IMR-90 (cell line): Measurements from ENCODE around the gene LILRB2. TPM values are rescaled to one million over a fixed set of nuclear protein-coding genes. Genes with fewer than 3 reads are reported as not detected.

Experiments used
- ATAC-seq: fragments of 200-7000 bp; cut with Tn5 transposase; 2 replicates; pipeline ENCODE4 v1.9.1; 2020; ENCODE audit warnings: low read depth, mild to moderate bottlenecking, moderate library complexity
- BruUV-seq: library from RNA; stranded (reverse); fragments of 400-500 nt; replicated peaks from 2 replicates; lab custom pipeline; 2021; lab: Mats Ljungman, UMichigan
- CTCF ChIA-PET: fragments of 300-600 bp; formaldehyde crosslinking; extraction: SDS; loops from one replicate; lab custom pipeline; 2021; ENCODE audit warnings: antibody characterized with exemption; lab: Yijun Ruan, JAX
- POLR2A ChIA-PET: fragments of 300-600 bp; sonication (Branson Sonifier 250); formaldehyde crosslinking; loops from one replicate; lab custom pipeline; 2022; ENCODE audit warnings: antibody characterized with exemption; ENCODE audit not compliant: unreplicated experiment; lab: Charles Lee
- DNase-seq: peaks from one replicate; pipeline ENCODE4 v3.0.0; 2013
- H2AFZ ChIP-seq: replicated peaks from 2 replicates; pipeline ENCODE3; 2013; ENCODE audit warnings: low read length, mild to moderate bottlenecking; ENCODE audit not compliant: poor library complexity
- H2AK5ac ChIP-seq: 2 replicates; pipeline ENCODE4 v1.6.1; 2013; ENCODE audit warnings: low read depth, low read length, inconsistent platforms
- H2AK9ac ChIP-seq: replicated peaks from 2 replicates; pipeline ENCODE3; 2013; ENCODE audit warnings: mild to moderate bottlenecking, low read depth, low read length, moderate library complexity; ENCODE audit not compliant: poor library complexity
- H2BK120ac ChIP-seq: 2 replicates; pipeline ENCODE4 v1.6.1; 2013; ENCODE audit warnings: low read depth, low read length, inconsistent platforms
- H2BK15ac ChIP-seq: 3 replicates; pipeline ENCODE4 v1.6.1; 2013; ENCODE audit warnings: low read depth, low read length, inconsistent platforms
- H2BK20ac ChIP-seq: 2 replicates; pipeline ENCODE4 v1.6.1; 2013; ENCODE audit warnings: low read depth, mild to moderate bottlenecking, inconsistent platforms, low read length, moderate library complexity
- H2BK5ac ChIP-seq: 2 replicates; pipeline ENCODE4 v1.6.1; 2013; ENCODE audit warnings: mild to moderate bottlenecking, low read depth, low read length, inconsistent platforms; ENCODE audit not compliant: poor library complexity, severe bottlenecking
- H3K14ac ChIP-seq: replicated peaks from 2 replicates; pipeline ENCODE4 v1.6.1; 2013; ENCODE audit warnings: low read depth, low read length, inconsistent platforms
- H3K18ac ChIP-seq: 2 replicates; pipeline ENCODE4 v1.6.1; 2013; ENCODE audit warnings: low read depth, low read length, control low read depth
- H3K23ac ChIP-seq: 2 replicates; pipeline ENCODE4 v1.6.1; 2013; ENCODE audit warnings: low read depth, low read length, inconsistent platforms
- H3K27ac ChIP-seq: 2 replicates; pipeline ENCODE4 v1.5.1; 2013; ENCODE audit warnings: mild to moderate bottlenecking, control low read depth, low read length; ENCODE audit not compliant: insufficient read depth
- H3K27me3 ChIP-seq: 2 replicates; pipeline ENCODE4 v1.6.1; 2013; ENCODE audit warnings: low read length; ENCODE audit not compliant: control insufficient read depth, insufficient read depth
- H3K36me3 ChIP-seq: 2 replicates; pipeline ENCODE4 v1.6.1; 2013; ENCODE audit warnings: low read length, mixed read lengths; ENCODE audit not compliant: control insufficient read depth, insufficient read depth
- H3K4ac ChIP-seq: 2 replicates; pipeline ENCODE4 v1.6.1; 2013; ENCODE audit warnings: low read depth, low read length, inconsistent platforms
- H3K4me1 ChIP-seq: 2 replicates; pipeline ENCODE4 v1.6.1; 2013; ENCODE audit warnings: low read length, mixed read lengths; ENCODE audit not compliant: control insufficient read depth, insufficient read depth
- H3K4me2 ChIP-seq: 2 replicates; pipeline ENCODE4 v1.6.1; 2013; ENCODE audit warnings: low read depth, mild to moderate bottlenecking, control low read depth, low read length, moderate library complexity
- H3K4me3 ChIP-seq: 2 replicates; pipeline ENCODE4 v1.5.1; 2013; ENCODE audit warnings: low read depth, mild to moderate bottlenecking, control low read depth, low read length, moderate library complexity; ENCODE audit not compliant: insufficient read depth
- H3K56ac ChIP-seq: 2 replicates; pipeline ENCODE4 v1.6.1; 2013; ENCODE audit warnings: low read length, inconsistent platforms; ENCODE audit not compliant: insufficient read depth; ENCODE audit errors: extremely low read depth
- H3K79me1 ChIP-seq, 2 experiments: 2 replicates each; pipeline ENCODE4 v1.6.1; 2013; ENCODE audit warnings: low read length in 2 of 2, inconsistent platforms in 1 of 2, low read depth in 1 of 2
- H3K9ac ChIP-seq: 2 replicates; pipeline ENCODE4 v1.6.1; 2013; ENCODE audit warnings: low read depth, low read length, control low read depth
- H3K9me1 ChIP-seq: 2 replicates; pipeline ENCODE4 v1.6.1; 2013; ENCODE audit warnings: low read length, inconsistent platforms; ENCODE audit not compliant: insufficient read depth
- H3K9me3 ChIP-seq: 2 replicates; pipeline ENCODE4 v1.6.1; 2013; ENCODE audit warnings: low read length; ENCODE audit not compliant: control insufficient read depth, insufficient read depth
- H4K20me1 ChIP-seq: 2 replicates; pipeline ENCODE4 v1.6.1; 2013; ENCODE audit warnings: low read length, inconsistent platforms; ENCODE audit not compliant: insufficient read depth
- H4K5ac ChIP-seq: 2 replicates; pipeline ENCODE4 v1.6.1; 2013; ENCODE audit warnings: mild to moderate bottlenecking, low read depth, low read length, control low read depth
- H4K8ac ChIP-seq, 2 experiments: 2 replicates each; pipeline ENCODE4 v1.6.1; 2013; ENCODE audit warnings: low read depth in 2 of 2, low read length in 2 of 2, control low read depth in 1 of 2, inconsistent platforms in 1 of 2
- H4K91ac ChIP-seq: 2 replicates; pipeline ENCODE4 v1.6.1; 2013; ENCODE audit warnings: low read depth, low read length, inconsistent platforms; ENCODE audit not compliant: insufficient read depth
- BHLHE40 ChIP-seq: fragments of 150-350 bp; IDR thresholded peaks from 2 replicates; pipeline ENCODE4 v1.6.1; 2016; ENCODE audit warnings: mild to moderate bottlenecking, low read depth, low read length
- CEBPB ChIP-seq: IDR thresholded peaks from 2 replicates; pipeline ENCODE4 v1.6.1; 2012; ENCODE audit warnings: low read depth, low read length, improper control_type of control experiment
- CHD1 ChIP-seq: IDR thresholded peaks from 2 replicates; pipeline ENCODE4 v1.6.1; 2012; ENCODE audit warnings: low read depth, low read length, improper control_type of control experiment
- FOS ChIP-seq: fragments of 150-350 bp; IDR thresholded peaks from 2 replicates; pipeline ENCODE4 v1.6.1; 2016; ENCODE audit warnings: low read depth, low read length
- MAZ ChIP-seq: IDR thresholded peaks from 2 replicates; pipeline ENCODE4 v1.6.1; 2012; ENCODE audit warnings: low read depth, mild to moderate bottlenecking, low read length, improper control_type of control experiment, moderate library complexity, borderline replicate concordance
- MXI1 ChIP-seq: IDR thresholded peaks from 2 replicates; pipeline ENCODE4 v1.6.1; 2012; ENCODE audit warnings: low read depth, mild to moderate bottlenecking, low read length, moderate library complexity, borderline replicate concordance
- NFE2L2 ChIP-seq: fragments of 150-350 bp; IDR thresholded peaks from 2 replicates; pipeline ENCODE4 v1.6.1; 2016; ENCODE audit warnings: low read depth, mild to moderate bottlenecking, low read length
- POLR2A ChIP-seq: IDR thresholded peaks from 2 replicates; pipeline ENCODE4 v1.6.1; 2012; ENCODE audit warnings: mild to moderate bottlenecking, low read depth, low read length
- RAD21 ChIP-seq: IDR thresholded peaks from 2 replicates; pipeline ENCODE4 v1.6.1; 2012; ENCODE audit warnings: low read length, improper control_type of control experiment
- RCOR1 ChIP-seq: IDR thresholded peaks from 2 replicates; pipeline ENCODE4 v1.6.1; 2012; ENCODE audit warnings: mild to moderate bottlenecking, low read length, improper control_type of control experiment; ENCODE audit not compliant: insufficient replicate concordance
- RFX5 ChIP-seq: IDR thresholded peaks from 2 replicates; pipeline ENCODE4 v1.8.0; 2012; ENCODE audit warnings: low read depth, mild to moderate bottlenecking, low read length, moderate library complexity
- SMC3 ChIP-seq: fragments of 150-350 bp; IDR thresholded peaks from 2 replicates; pipeline ENCODE4 v1.6.1; 2016; ENCODE audit warnings: low read depth, mild to moderate bottlenecking, antibody characterized with exemption, low read length, moderate library complexity
- WGBS, 2 experiments: methylation state at CpG; one replicate each; pipeline versions ENCODE4 v1.1.5 to v1.1.7; 2013; ENCODE audit warnings: missing lambda C conversion rate in 2 of 2; ENCODE audit not compliant: insufficient read length in 1 of 2; ENCODE audit errors: extremely low coverage in 2 of 2; 5-methylcytosine and 5-hydroxymethylcytosine counted together
- dilution Hi-C: fragments of 300-500 bp; cut with HindIII; formaldehyde crosslinking; loops from one replicate; pipeline ENCODE4 v1.14.3; 2018; ENCODE audit warnings: low sequenced_read_pairs; ENCODE audit not compliant: unreplicated experiment
- in situ Hi-C: fragments of 300-500 bp; cut with MboI; formaldehyde crosslinking; loops from 3 replicates; pipeline ENCODE4 v1.14.3; 2019; ENCODE audit warnings: low sequenced_read_pairs, inconsistent platforms, mixed read lengths
- intact Hi-C: fragments of 100-400 bp; cut with micrococcal nuclease; formaldehyde crosslinking; loops from 2 replicates; pipeline ENCODE4 v1.10.0; 2022
- polyA plus RNA-seq, 3 experiments: library from polyadenylated mRNA; depleted of rRNA; stranded (reverse); fragments of >200 nt; gene quantifications; 2 replicates each; pipeline ENCODE4 v1.2.3, GENCODE V29; 2012; ENCODE audit warnings: low replicate concordance in 1 of 3
- total RNA-seq: library from RNA; depleted of rRNA; stranded (reverse); fragments of >200 nt; gene quantifications from 2 replicates; pipeline ENCODE4 v1.2.3, GENCODE V29; 2012
- TF ChIP-seq, protein P1 (sequence below): conservative IDR thresholded peaks from 2 replicates; pipeline ENCODE4 v1.5.1; 2012; ENCODE audit warnings: mild to moderate bottlenecking, low read depth, low read length, improper control_type of control experiment
- TF ChIP-seq, protein P2 (sequence below): fragments of 150-350 bp; IDR thresholded peaks from 2 replicates; pipeline ENCODE4 v1.6.1; 2017; ENCODE audit warnings: mild to moderate bottlenecking, antibody characterized with exemption, low read length, low read depth
- TF ChIP-seq, protein P3 (sequence below): fragments of 150-350 bp; IDR thresholded peaks from 2 replicates; pipeline ENCODE4 v1.6.1; 2016; ENCODE audit warnings: low read depth, mild to moderate bottlenecking, low read length, moderate library complexity, borderline replicate concordance

Gene LILRB2
- total and polyA plus RNA-seq, 2 of the 4 experiments (the other 2 are of a cell fraction): not detected

DNA sequence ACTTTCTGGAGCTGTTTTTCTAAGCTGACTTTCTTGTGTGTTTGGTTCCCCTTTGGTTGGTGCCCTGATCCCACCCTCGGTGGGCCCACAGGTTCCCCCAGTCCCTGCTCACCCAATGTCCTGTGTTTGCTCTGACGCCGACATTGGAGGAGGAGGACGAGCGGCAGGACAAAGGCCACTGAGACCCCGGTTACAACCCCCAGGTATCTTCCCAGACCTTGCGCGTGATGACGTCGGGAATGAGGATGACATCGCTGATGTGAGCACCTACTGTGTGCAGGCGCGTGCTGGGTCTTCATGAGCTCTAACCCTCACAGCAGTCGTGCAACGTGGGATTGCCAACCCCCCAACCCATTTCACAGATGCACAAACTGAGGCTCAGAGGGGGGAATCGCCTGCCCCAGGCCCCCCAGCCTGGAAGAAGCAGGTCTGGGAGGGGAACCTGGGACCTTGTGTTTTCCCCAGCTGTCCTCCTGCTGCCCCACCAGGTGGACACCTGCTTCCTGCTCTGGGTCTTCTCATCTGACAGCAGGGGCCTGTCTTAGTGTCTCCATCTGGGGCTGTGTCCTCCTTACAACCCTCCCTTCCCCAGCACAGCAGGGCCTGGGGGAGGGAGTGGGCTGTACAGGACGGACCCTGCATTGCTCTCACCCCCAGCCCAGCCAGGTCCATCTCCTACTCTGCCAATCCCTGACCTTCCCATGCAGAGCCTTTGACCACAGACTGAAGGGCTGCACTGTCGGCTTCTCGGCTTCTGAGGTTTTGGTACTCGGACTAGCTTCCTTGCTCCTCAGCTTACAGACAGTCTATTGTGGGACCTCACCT, 33.6 kb downstream of the LILRB2 start:
- no TSS peak for BruUV-seq
- POLR2A ChIA-PET: no interaction called here
- Histone ChIP-seq H3K56ac (no peak overlapping the region), H3K79me1 (no peaks in the 10 kb centered on the region), H2BK20ac (no peak overlapping the region), H3K36me3 (no peaks in the 10 kb centered on the region), H3K27me3 (peaks cover 1% of the 10 kb centered on the region), H2AK5ac (no peak overlapping the region), H2AFZ (peak overlapping the region; percentile 3), H2BK5ac (no peak overlapping the region), H2BK15ac (no peak overlapping the region), H3K4me2 (no peak overlapping the region; the same call in 1 of the 2 replicates), H4K8ac (no peak overlapping the region), H3K4me1 (no peaks in the 10 kb centered on the region), H3K14ac (no peak overlapping the region), H3K4ac (no peak overlapping the region), H3K27ac (no peak overlapping the region), H2AK9ac (no peak overlapping the region), H2BK120ac (no peak overlapping the region), H3K18ac (no peak overlapping the region), H3K4me3 (no peak overlapping the region), H3K9ac (no peak overlapping the region), H4K91ac (no peak overlapping the region), H3K9me3 (no peaks in the 10 kb centered on the region), H4K20me1 (no peaks in the 10 kb centered on the region), H4K5ac (no peak overlapping the region), H3K23ac (no peak overlapping the region), H3K9me1 (no peaks in the 10 kb centered on the region)
- in situ Hi-C loops: no loop called here
- no peak for ATAC-seq
- dilution Hi-C loops: no loop called here
- WGBS, 2 experiments: 82% methylated on average over 8 of the region's 20 CpGs; no CpG with 5 or more reads in 1 of the 2 experiments
- intact Hi-C loops: no loop called here
- CTCF ChIA-PET: interaction anchor here (0.5 kb wide), 1 partner anchor 18 kb away, joined by 7 read pairs; no protein-coding TSS in a partner anchor
- DNase-seq: no peak
- TF ChIP-seq RFX5: no peak
- no peak for TF ChIP-seq POLR2A
- no peak for TF ChIP-seq FOS
- TF ChIP-seq, protein P1, sequence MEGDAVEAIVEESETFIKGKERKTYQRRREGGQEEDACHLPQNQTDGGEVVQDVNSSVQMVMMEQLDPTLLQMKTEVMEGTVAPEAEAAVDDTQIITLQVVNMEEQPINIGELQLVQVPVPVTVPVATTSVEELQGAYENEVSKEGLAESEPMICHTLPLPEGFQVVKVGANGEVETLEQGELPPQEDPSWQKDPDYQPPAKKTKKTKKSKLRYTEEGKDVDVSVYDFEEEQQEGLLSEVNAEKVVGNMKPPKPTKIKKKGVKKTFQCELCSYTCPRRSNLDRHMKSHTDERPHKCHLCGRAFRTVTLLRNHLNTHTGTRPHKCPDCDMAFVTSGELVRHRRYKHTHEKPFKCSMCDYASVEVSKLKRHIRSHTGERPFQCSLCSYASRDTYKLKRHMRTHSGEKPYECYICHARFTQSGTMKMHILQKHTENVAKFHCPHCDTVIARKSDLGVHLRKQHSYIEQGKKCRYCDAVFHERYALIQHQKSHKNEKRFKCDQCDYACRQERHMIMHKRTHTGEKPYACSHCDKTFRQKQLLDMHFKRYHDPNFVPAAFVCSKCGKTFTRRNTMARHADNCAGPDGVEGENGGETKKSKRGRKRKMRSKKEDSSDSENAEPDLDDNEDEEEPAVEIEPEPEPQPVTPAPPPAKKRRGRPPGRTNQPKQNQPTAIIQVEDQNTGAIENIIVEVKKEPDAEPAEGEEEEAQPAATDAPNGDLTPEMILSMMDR: no peak
- no peak for TF ChIP-seq MXI1
- no peak for TF ChIP-seq BHLHE40
- TF ChIP-seq NFE2L2: no peak
- no peak for TF ChIP-seq RAD21
- no peak for TF ChIP-seq SMC3
- TF ChIP-seq, protein P2, sequence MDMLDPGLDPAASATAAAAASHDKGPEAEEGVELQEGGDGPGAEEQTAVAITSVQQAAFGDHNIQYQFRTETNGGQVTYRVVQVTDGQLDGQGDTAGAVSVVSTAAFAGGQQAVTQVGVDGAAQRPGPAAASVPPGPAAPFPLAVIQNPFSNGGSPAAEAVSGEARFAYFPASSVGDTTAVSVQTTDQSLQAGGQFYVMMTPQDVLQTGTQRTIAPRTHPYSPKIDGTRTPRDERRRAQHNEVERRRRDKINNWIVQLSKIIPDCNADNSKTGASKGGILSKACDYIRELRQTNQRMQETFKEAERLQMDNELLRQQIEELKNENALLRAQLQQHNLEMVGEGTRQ: no peak
- TF ChIP-seq CEBPB: no peak
- TF ChIP-seq RCOR1: no peak
- TF ChIP-seq, protein P3, sequence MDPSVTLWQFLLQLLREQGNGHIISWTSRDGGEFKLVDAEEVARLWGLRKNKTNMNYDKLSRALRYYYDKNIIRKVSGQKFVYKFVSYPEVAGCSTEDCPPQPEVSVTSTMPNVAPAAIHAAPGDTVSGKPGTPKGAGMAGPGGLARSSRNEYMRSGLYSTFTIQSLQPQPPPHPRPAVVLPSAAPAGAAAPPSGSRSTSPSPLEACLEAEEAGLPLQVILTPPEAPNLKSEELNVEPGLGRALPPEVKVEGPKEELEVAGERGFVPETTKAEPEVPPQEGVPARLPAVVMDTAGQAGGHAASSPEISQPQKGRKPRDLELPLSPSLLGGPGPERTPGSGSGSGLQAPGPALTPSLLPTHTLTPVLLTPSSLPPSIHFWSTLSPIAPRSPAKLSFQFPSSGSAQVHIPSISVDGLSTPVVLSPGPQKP: no peak
- TF ChIP-seq MAZ: no peak
- TF ChIP-seq CHD1: no peak
